NOMO-1 treated with dmso at 0.1 percent for 144 hours (cell line): ENCODE measurements around the gene HMGXB4.
A peak's percentile ranks its signal among the peaks of the same experiment; 100 is the strongest.

Source experiments
- DNase-seq: peaks from one replicate; lab custom pipeline; 2025; ENCODE audit not compliant: unreplicated experiment; lab: John Stamatoyannopoulos, UW

HMGXB4 gene

GRCh38 chr22:35253946-35254345, 3.3 kb upstream of the HMGXB4 start:
- DNase-seq = no peak

GRCh38 chr22:35257002-35257320, 332 bp upstream of the HMGXB4 start:
- DNase-seq = no peak

GRCh38 chr22:35258191-35258988, 1.1 kb downstream of the HMGXB4 start:
- DNase-seq = no peak

GRCh38 chr22:35264986-35265385, 7.7 kb downstream of the HMGXB4 start:
- DNase-seq = no peak

GRCh38 chr22:35266277-35266676, 9.0 kb downstream of the HMGXB4 start:
- DNase-seq = no peak

- DNase-seq = no peak
Observed at GRCh38 chr22:35269630-35270029, 12.3 kb downstream of the HMGXB4 start.

GRCh38 chr22:35274154-35274871, 17.0 kb downstream of the HMGXB4 start:
- no peak for DNase-seq

- DNase-seq = no peak
Observed at GRCh38 chr22:35275580-35275979, 18.3 kb downstream of the HMGXB4 start.

GRCh38 chr22:35276019-35276418, 18.7 kb downstream of the HMGXB4 start:
- no peak for DNase-seq

GRCh38 chr22:35288116-35288515, 30.8 kb downstream of the HMGXB4 start:
- DNase-seq = no peak

GRCh38 chr22:35292786-35293185, 35.5 kb downstream of the HMGXB4 start:
- no peak for DNase-seq

GRCh38 chr22:35296051-35296450, 38.8 kb downstream of the HMGXB4 start:
- no peak for DNase-seq

- no peak for DNase-seq
Observed at GRCh38 chr22:35299217-35299672, 42.0 kb downstream of the HMGXB4 start.

GRCh38 chr22:35299673-35300499, 42.6 kb downstream of the HMGXB4 start, which contains the start of gene TOM1:
TSS of gene TOM1 (plus strand) at chr22:35299894. CDS start at chr22:35299929, 35 bp downstream.
- peak; percentile 91 for DNase-seq

GRCh38 chr22:35301372-35301874, 44.1 kb downstream of the HMGXB4 start:
- peak; percentile 89 for DNase-seq

GRCh38 chr22:35303029-35303624, 45.8 kb downstream of the HMGXB4 start:
- DNase-seq = no peak

GRCh38 chr22:35305525-35306070, 48.3 kb downstream of the HMGXB4 start:
- DNase-seq = no peak

GRCh38 chr22:35306350-35306967, 49.2 kb downstream of the HMGXB4 start:
- DNase-seq = no peak

GRCh38 chr22:35307372-35307771, 50.1 kb downstream of the HMGXB4 start:
- no peak for DNase-seq

- DNase-seq = no peak
Observed at GRCh38 chr22:35307892-35308291, 50.6 kb downstream of the HMGXB4 start.
